Ovary (tissue), 10 donors: ENCODE data around the gene TNPO3. TPM values are rescaled to one million over a fixed set of nuclear protein-coding genes. Genes with fewer than 3 reads are reported as not detected.
A peak's percentile ranks its signal among the peaks of the same experiment; 100 is the strongest.

ENCODE experiments used
- DNase-seq, 5 donors: peaks; one replicate each; pipeline ENCODE4 v3.0.0-alpha.2; 2019 to 2020
- H3K27ac ChIP-seq, 2 donors: fragments of 200-600 bp; one replicate each; pipeline versions ENCODE4 v1.5.1 to v1.8.0; 2019 to 2022
- H3K27me3 ChIP-seq: fragments of 200-600 bp; one replicate; pipeline ENCODE4 v1.8.0; 2022
- H3K36me3 ChIP-seq: fragments of 200-600 bp; sonication (generic); one replicate; pipeline ENCODE4 v1.5.1; 2019
- H3K4me1 ChIP-seq: one replicate; pipeline ENCODE4 v1.8.1; 2013; ENCODE audit warnings: mild to moderate bottlenecking, moderate library complexity; ENCODE audit not compliant: insufficient read depth
- H3K4me3 ChIP-seq: fragments of 200-600 bp; sonication (generic); one replicate; pipeline ENCODE4 v1.5.1; 2017
- H3K9me3 ChIP-seq, 2 donors: fragments of 200-600 bp in 1 of 2; sonication (generic) in 1 of 2; one replicate each; pipeline versions ENCODE4 v1.5.1 to v1.8.1; 2013 to 2019; ENCODE audit warnings: mild to moderate bottlenecking in 1 of 2, moderate library complexity in 1 of 2
- EP300 ChIP-seq: sonication (generic); formaldehyde crosslinking; IDR thresholded peaks from one replicate; pipeline ENCODE4 v1.6.1; 2017; ENCODE audit warnings: antibody characterized with exemption
- POLR2A ChIP-seq: fragments of 450-650 bp; IDR thresholded peaks from one replicate; pipeline ENCODE4 v1.6.1; 2017; ENCODE audit warnings: antibody characterized with exemption, mild to moderate bottlenecking, moderate library complexity
- WGBS, 3 donors: extraction: QIAGEN DNeasy Blood & Tissue Kit in 1 of 3; methylation state at CpG; one replicate each; pipeline versions ENCODE4 v1.1.5 to v1.1.7; 2013 to 2017; 5-methylcytosine and 5-hydroxymethylcytosine counted together
- intact Hi-C, 4 donors: fragments of 100-400 bp; cut with DNase I; formaldehyde crosslinking; loops; one replicate each; pipeline versions ENCODE4 v1.11.0 to v1.15.1; 2022 to 2023
- long read RNA-seq, 3 donors: library from polyadenylated mRNA in 2 of 3; unstranded in 2 of 3; transcript quantifications; one replicate each; pipeline ENCODE4 v2.0.0 and lab custom pipeline, GENCODE V29; 2021 to 2026
- polyA plus RNA-seq, 2 donors: library from polyadenylated mRNA; stranded (reverse); fragments of 200-250 nt in 1 of 2; fragments of 350-450 nt in 1 of 2; fragmentation: Illumina TruSeq in 1 of 2; extraction: RNeasy Lipid Tissue Mini Kit (QIAGEN cat#74804) in 1 of 2; gene quantifications; one replicate each; pipeline ENCODE4 v1.2.3, GENCODE V29; 2013 to 2014
- total RNA-seq, 7 donors: library from RNA; depleted of rRNA in 2 of 7; stranded (reverse); fragments of >200 nt in 2 of 7; fragmentation: NEBNext Ultra II Directional in 3 of 7; extraction: Animal tissue kit (Norgen Biotek cat#: 25700) in 3 of 7; gene quantifications; one replicate each; pipeline versions ENCODE4 v1.1.0 to v1.2.4, GENCODE V29; 2016 to 2023
- TF ChIP-seq, protein P1 (sequence below), 3 donors: fragments of 450-650 bp in 2 of 3; fragments of 200-600 bp in 1 of 3; IDR thresholded peaks; one replicate each; pipeline versions ENCODE4 v1.5.1 to v1.8.0; 2016 to 2022; ENCODE audit warnings: antibody characterized with exemption in 3 of 3, mild to moderate bottlenecking in 1 of 3
- donor health status: DM: no; HTN: no; CAD: no; lungs with moderate emphysema.
- donor health status: DM: no; HTN: no; CAD: no.
- donor health status: Bipolar disorder and iron deficiency.
- donor health status: DM: yes; HTN: yes; CAD: no.
- donor health status: DM: no; HTN: no; CAD: no.
- donor health status: DM: yes; HTN: yes; CAD: no.

The TNPO3 gene
- total RNA-seq: 10 to 100 TPM; 22.9 to 35.4 (median 30.9) TPM
- polyA plus RNA-seq: 10 to 100 TPM; 18.6 to 40.1 TPM
- long read RNA-seq, donor 1, full-length matches to known transcripts: 56 of 88 reads
- long read RNA-seq, donor 1, partial matches to known transcripts: 23 of 88 reads
- long read RNA-seq, donor 1, other reads (novel, unspliced or antisense): 9 of 88 reads
- long read RNA-seq, donor 2, full-length matches to known transcripts: 10 of 24 reads
- long read RNA-seq, donor 2, partial matches to known transcripts: 14 of 24 reads
- long read RNA-seq, donor 2, other reads (novel, unspliced or antisense): 0 of 24 reads
- long read RNA-seq, donor 3, full-length matches to known transcripts: 28 of 40 reads
- long read RNA-seq, donor 3, partial matches to known transcripts: 3 of 40 reads
- long read RNA-seq, donor 3, other reads (novel, unspliced or antisense): 9 of 40 reads

DNA sequence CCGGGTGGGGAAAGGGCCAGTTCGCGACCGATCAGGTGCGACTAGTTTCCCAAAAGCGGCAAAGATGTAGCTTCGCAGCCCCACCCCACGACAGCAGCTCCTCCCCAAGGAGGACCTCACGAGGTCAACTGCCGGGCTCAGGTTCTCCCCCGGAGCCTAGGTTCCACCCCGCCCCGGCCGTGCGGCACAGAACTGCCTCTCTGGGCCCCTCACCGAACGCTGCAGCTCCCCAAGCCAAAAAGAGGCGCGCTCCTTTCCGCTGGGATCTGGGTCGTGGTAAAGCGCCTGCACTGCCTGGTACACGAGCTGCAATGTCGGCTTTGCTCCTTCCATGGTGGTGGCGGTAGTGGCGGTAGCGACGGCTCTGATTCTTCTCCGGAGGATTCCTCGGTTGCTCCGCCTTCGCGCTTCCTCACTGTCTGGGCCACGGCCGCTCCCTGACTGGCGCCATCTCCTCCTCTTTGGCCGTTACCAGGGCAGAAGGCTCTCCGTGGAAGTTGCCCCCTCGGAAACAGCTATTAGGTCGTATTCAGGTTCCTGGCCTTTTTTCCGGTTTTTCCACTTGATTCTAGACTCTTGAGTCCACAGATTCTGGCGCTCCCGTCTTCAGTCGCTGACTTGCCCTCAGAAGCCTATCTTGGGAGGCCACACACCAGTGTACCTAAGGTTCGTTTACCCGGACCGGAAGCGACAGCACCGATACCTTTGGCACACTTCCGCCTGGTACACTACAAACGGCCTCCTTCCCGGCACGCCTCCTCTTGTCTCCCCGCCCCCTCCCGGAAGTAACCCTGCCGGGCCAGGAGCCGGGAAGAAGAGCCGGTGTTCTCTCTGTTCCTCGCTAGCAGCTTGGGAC, at the start of gene TNPO3:
Gene TNPO3 (minus strand): TSS at position 674 of the 856 bp plus-strand sequence. CDS start 341 bp downstream, at position 333.
- 0 to 1% (median 1%) methylated on average over 52 to 59 of the region's 59 CpGs for WGBS, 3 donors

DNA sequence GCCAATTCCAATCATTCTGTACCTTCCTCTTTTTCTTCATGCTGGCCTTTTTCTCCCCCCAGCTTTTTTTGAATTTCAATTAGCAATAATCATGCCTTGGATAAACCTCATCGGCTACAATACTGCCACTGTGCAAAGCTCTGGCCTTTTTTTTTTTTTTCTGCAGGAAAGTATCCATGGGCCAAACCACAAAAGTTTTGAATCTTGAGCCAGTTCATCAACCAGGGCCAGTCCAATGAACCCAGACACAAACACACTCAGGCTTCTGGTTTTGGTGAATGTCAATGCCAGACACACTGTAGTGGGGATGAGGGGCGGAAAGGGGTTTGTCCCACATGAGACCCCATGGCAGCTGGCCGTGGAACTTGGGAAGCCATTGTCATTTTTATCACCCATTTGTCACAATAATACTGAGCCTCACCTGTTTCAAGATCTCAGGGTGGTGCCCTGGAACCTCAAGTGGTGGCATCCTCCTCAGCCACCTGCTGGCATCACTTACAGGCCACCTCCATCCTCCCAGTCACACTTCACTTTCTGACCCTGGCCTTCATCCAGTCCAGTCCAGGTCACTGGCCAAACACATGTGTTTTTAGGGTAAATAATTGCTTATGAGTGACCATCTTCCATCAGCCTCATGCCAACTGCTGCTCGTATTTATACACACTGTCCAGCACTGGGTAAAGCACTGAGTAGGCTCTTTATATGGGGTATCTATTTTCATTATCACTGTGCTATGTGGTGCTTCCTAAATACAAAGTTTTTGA, 48.8 kb upstream of the TNPO3 start:
- Histone ChIP-seq H3K27me3 (no peaks in the 10 kb centered on the region), H3K36me3 (no peaks in the 10 kb centered on the region), H3K4me3 (no peak overlapping the region), H3K4me1 (no peaks in the 10 kb centered on the region), H3K9me3 (no peaks in the 10 kb centered on the region), H3K27ac (no peak overlapping the region)
- TF ChIP-seq EP300: no peak
- TF ChIP-seq, protein P1, sequence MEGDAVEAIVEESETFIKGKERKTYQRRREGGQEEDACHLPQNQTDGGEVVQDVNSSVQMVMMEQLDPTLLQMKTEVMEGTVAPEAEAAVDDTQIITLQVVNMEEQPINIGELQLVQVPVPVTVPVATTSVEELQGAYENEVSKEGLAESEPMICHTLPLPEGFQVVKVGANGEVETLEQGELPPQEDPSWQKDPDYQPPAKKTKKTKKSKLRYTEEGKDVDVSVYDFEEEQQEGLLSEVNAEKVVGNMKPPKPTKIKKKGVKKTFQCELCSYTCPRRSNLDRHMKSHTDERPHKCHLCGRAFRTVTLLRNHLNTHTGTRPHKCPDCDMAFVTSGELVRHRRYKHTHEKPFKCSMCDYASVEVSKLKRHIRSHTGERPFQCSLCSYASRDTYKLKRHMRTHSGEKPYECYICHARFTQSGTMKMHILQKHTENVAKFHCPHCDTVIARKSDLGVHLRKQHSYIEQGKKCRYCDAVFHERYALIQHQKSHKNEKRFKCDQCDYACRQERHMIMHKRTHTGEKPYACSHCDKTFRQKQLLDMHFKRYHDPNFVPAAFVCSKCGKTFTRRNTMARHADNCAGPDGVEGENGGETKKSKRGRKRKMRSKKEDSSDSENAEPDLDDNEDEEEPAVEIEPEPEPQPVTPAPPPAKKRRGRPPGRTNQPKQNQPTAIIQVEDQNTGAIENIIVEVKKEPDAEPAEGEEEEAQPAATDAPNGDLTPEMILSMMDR (IDR thresholded peaks at IDR 0.05): no peak
- TF ChIP-seq POLR2A: no peak
- no peak for DNase-seq
- 77 to 88% (median 84%) methylated on average over 4 of the region's 4 CpGs for WGBS, 3 donors
- intact Hi-C loops: no loop called here

More for the DNA sequence above, at the start of gene TNPO3:
- peak within 1 kb of the TSS; percentile 95 to 96 for H3K27ac ChIP-seq
- intact Hi-C loops: no loop called here
- H3K4me1 ChIP-seq: peaks cover 4% of the 10 kb centered on the region
- no peaks in the 10 kb centered on the region for H3K36me3 ChIP-seq
- peak; percentile 93 to 95 (median 94) for DNase-seq
- TF ChIP-seq EP300 (no peak), POLR2A (peak; percentile 61)
- TF ChIP-seq, protein P1 (IDR thresholded peaks at IDR 0.05): peak in 1 of 3 donors; percentile 54
- H3K27me3 ChIP-seq: no peaks in the 10 kb centered on the region
- no peaks in the 10 kb centered on the region for H3K9me3 ChIP-seq
- H3K4me3 ChIP-seq: peak within 1 kb of the TSS; percentile 70

DNA sequence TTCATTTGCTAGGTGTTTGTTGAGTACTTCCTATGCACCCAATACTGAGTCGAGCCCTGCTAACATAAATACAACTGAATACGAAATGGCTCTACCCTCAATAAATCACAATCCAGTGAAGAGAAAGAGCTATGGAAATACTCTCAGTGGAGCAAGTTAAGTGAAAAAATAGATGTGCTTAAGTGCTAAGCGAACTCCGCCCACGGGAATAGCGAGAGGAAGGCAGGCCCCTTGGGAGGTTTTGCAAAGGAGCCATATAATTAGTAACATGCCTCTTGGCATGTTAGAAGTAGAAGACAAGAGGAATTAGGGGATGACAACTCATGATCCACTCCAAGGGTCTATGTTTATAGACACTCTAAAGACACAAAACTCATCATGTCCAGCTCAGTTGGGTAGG, 46.8 kb upstream of the TNPO3 start:
- H3K27ac ChIP-seq: no peak overlapping the region
- intact Hi-C loops: no loop called here
- DNase-seq: no peak
- TF ChIP-seq, protein P1 (IDR thresholded peaks at IDR 0.05): no peak
- TF ChIP-seq POLR2A (no peak), EP300 (no peak)
- H3K4me3 ChIP-seq: no peak overlapping the region
- no peaks in the 10 kb centered on the region for H3K9me3 ChIP-seq
- no peaks in the 10 kb centered on the region for H3K4me1 ChIP-seq
- H3K27me3 ChIP-seq: no peaks in the 10 kb centered on the region
- WGBS, 3 donors: 79 to 85% (median 84%) methylated on average over 6 of the region's 6 CpGs
- no peaks in the 10 kb centered on the region for H3K36me3 ChIP-seq

DNA sequence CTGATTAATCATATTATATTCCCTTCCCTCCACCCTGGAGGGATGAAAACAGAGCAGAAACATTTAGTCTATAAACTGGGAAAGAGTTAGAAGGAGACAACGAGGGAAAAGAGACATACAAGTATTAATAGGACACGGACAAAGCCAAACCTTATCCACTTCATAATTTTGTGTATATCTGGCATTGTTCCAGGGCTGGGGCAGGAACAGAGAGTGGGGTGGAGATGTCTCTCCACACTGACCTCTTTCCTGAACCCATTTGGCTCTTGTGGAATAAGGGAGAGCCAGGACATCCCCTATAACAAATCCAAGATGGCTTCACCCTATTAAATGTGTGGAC, 45.9 kb upstream of the TNPO3 start:
- WGBS, 3 donors: 56 to 70% (median 64%) methylated on average over 2 of the region's 2 CpGs
- Histone ChIP-seq H3K4me3 (no peak overlapping the region), H3K27ac (no peak overlapping the region), H3K9me3 (no peaks in the 10 kb centered on the region), H3K36me3 (no peaks in the 10 kb centered on the region), H3K27me3 (no peaks in the 10 kb centered on the region), H3K4me1 (no peaks in the 10 kb centered on the region)
- intact Hi-C loops: no loop called here
- TF ChIP-seq, protein P1 (IDR thresholded peaks at IDR 0.05): no peak
- TF ChIP-seq POLR2A (no peak), EP300 (no peak)
- no peak for DNase-seq
